OCI-LY7 (cell line): ENCODE data around the gene CHSY3. TPM values are rescaled to one million over a fixed set of nuclear protein-coding genes. Genes with fewer than 3 reads are reported as not detected.

Source experiments
- BruUV-seq: library from RNA; stranded (reverse); fragments of 400-500 nt; replicated peaks from 2 replicates; lab custom pipeline; 2021; lab: Mats Ljungman, UMichigan
- CTCF ChIA-PET: fragments of 300-600 bp; sonication (Branson Sonifier 250); formaldehyde crosslinking; loops from one replicate; lab custom pipeline; 2022; ENCODE audit warnings: antibody characterized with exemption; ENCODE audit not compliant: unreplicated experiment; lab: Charles Lee
- POLR2A ChIA-PET: fragments of 300-600 bp; sonication (Branson Sonifier 250); formaldehyde crosslinking; loops from one replicate; lab custom pipeline; 2022; ENCODE audit warnings: antibody characterized with exemption; lab: Charles Lee
- DNase-seq: peaks from one replicate; pipeline ENCODE4 v3.0.0-alpha.2; 2015; ENCODE audit warnings: low spot score
- H2AFZ ChIP-seq: fragments of 200-600 bp; sonication (generic), shearing (Covaris generic); 2 replicates; pipeline ENCODE4 v1.6.1; 2014; ENCODE audit warnings: mild to moderate bottlenecking, antibody characterized with exemption, low read length, moderate library complexity
- H3K27ac ChIP-seq: fragments of 200-600 bp; sonication (generic); 2 replicates; pipeline ENCODE4 v1.5.1; 2014; ENCODE audit warnings: mixed run types, low read depth, mild to moderate bottlenecking, moderate library complexity, low read length, inconsistent platforms; ENCODE audit not compliant: poor library complexity, severe bottlenecking
- H3K36me3 ChIP-seq: fragments of 200-600 bp; sonication (generic); 2 replicates; pipeline ENCODE4 v1.6.1; 2014; ENCODE audit warnings: mild to moderate bottlenecking, antibody characterized with exemption, low read length, moderate library complexity, mixed read lengths; ENCODE audit not compliant: insufficient read depth
- H3K4me1 ChIP-seq: fragments of 200-600 bp; sonication (generic); 2 replicates; pipeline ENCODE4 v1.5.1; 2014; ENCODE audit warnings: mild to moderate bottlenecking, low read length; ENCODE audit not compliant: insufficient read depth, poor library complexity, severe bottlenecking
- H3K4me2 ChIP-seq: fragments of 200-600 bp; sonication (generic); 2 replicates; pipeline ENCODE4 v1.6.1; 2014; ENCODE audit warnings: mild to moderate bottlenecking, low read length
- H3K4me3 ChIP-seq: fragments of 200-600 bp; sonication (generic); 2 replicates; pipeline ENCODE4 v1.5.1; 2014; ENCODE audit warnings: mild to moderate bottlenecking, low read depth, low read length; ENCODE audit not compliant: poor library complexity, severe bottlenecking
- H3K79me2 ChIP-seq: fragments of 200-600 bp; sonication (generic); 2 replicates; pipeline ENCODE4 v1.6.1; 2016; ENCODE audit warnings: low read depth, mild to moderate bottlenecking, low read length, moderate library complexity, mixed read lengths; ENCODE audit not compliant: insufficient read depth
- H3K9me2 ChIP-seq: fragments of 200-600 bp; sonication (generic); 2 replicates; pipeline ENCODE4 v1.6.1; 2016; ENCODE audit warnings: mild to moderate bottlenecking, low read length, mixed read lengths; ENCODE audit not compliant: insufficient read depth
- H3K9me3 ChIP-seq: fragments of 200-600 bp; sonication (generic); 2 replicates; pipeline ENCODE4 v1.6.1; 2014; ENCODE audit warnings: mild to moderate bottlenecking, mixed run types, low read length, mixed read lengths
- H4K20me1 ChIP-seq: fragments of 200-600 bp; sonication (generic); 2 replicates; pipeline ENCODE4 v1.6.1; 2014; ENCODE audit warnings: mild to moderate bottlenecking, antibody characterized with exemption, low read length, moderate library complexity, mixed read lengths; ENCODE audit not compliant: insufficient read depth
- EZH2phosphoT487 ChIP-seq: fragments of 200-600 bp; sonication (generic); IDR thresholded peaks from 2 replicates; pipeline ENCODE4 v1.6.1; 2018; ENCODE audit warnings: low read depth, borderline replicate concordance, mild to moderate bottlenecking, mixed run types, antibody characterized with exemption, low read length, moderate library complexity, mixed read lengths
- intact Hi-C: fragments of 100-400 bp; cut with micrococcal nuclease; formaldehyde crosslinking; loops from one replicate; pipeline ENCODE4 v1.10.0; 2022; ENCODE audit not compliant: unreplicated experiment
- total RNA-seq, 2 experiments: library from RNA; depleted of rRNA in 1 of 2; stranded (reverse); fragments of >200 nt in 1 of 2; shearing (Covaris generic) in 1 of 2; gene quantifications; 2 replicates each; pipeline ENCODE4 v1.2.3, GENCODE V29; 2014 to 2022
- TF ChIP-seq, protein P1 (sequence below): fragments of 200-600 bp; sonication (generic); conservative IDR thresholded peaks from 2 replicates; pipeline ENCODE4 v1.5.1; 2014; ENCODE audit warnings: mild to moderate bottlenecking, antibody characterized with exemption, low read length, moderate library complexity, mixed read lengths

The CHSY3 gene
- total RNA-seq, 2 experiments from 2014 or later = not detected

DNA sequence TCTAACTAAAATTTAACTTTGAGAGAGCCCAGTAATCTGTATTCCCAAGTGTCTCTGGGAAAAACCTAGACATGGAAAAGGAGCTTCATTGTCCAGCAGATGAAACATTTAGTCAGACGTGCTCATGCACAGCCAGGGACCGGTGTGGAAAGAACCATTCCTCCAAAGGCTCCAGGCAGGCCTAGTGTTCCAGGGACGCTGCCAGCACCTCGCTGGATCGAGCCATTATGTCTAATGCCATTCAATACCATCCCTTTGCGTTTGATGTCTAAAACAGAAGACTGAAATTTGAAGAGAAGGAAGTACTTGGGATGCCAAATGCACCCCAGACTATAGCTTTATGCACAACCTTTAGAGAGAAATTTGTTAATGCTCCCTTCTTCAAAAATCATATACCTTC lies 1.4 kb upstream of the CHSY3 start:
- Histone ChIP-seq H3K27ac (no peak overlapping the region), H3K4me2 (no peak overlapping the region), H2AFZ (no peak overlapping the region), H3K9me2 (no peaks in the 10 kb centered on the region), H3K9me3 (no peaks in the 10 kb centered on the region), H3K36me3 (no peaks in the 10 kb centered on the region), H3K4me1 (no peaks in the 10 kb centered on the region), H4K20me1 (no peaks in the 10 kb centered on the region), H3K4me3 (no peak overlapping the region), H3K79me2 (no peaks in the 10 kb centered on the region)
- POLR2A ChIA-PET = no interaction called here
- CTCF ChIA-PET = no interaction called here
- no TSS peak for BruUV-seq
- TF ChIP-seq, protein P1, sequence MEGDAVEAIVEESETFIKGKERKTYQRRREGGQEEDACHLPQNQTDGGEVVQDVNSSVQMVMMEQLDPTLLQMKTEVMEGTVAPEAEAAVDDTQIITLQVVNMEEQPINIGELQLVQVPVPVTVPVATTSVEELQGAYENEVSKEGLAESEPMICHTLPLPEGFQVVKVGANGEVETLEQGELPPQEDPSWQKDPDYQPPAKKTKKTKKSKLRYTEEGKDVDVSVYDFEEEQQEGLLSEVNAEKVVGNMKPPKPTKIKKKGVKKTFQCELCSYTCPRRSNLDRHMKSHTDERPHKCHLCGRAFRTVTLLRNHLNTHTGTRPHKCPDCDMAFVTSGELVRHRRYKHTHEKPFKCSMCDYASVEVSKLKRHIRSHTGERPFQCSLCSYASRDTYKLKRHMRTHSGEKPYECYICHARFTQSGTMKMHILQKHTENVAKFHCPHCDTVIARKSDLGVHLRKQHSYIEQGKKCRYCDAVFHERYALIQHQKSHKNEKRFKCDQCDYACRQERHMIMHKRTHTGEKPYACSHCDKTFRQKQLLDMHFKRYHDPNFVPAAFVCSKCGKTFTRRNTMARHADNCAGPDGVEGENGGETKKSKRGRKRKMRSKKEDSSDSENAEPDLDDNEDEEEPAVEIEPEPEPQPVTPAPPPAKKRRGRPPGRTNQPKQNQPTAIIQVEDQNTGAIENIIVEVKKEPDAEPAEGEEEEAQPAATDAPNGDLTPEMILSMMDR = no peak
- no peak for DNase-seq
- intact Hi-C loops = no loop called here

DNA sequence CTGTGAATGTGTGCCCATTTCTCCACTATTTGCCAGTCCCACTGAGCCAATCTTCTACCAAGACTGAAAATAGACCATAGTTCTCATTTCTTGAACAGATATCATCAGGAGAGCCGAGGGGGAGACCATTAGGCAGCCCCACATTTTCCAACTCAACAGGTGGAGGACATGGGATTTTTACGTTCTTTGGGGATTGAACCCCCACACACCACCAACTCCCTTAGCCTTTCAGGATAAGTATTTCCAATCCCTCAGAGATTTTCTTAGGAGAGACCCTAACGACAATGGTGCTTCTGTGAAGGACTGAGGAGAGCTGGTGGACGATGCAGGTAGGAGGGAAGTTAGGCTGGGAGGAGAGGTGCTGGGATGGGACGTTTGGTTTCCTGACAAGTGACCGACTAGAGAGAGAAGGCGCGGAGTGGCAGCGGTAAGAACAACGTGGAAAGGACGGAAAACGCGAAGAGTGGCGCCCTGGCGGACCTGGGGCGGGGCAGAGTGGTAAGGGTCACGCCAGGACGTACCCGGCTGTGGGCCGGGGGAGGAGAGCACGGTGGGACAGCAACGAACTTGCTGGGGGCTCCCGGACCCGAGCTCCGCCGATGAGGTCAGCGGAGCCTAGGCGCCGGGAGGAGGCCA lies 681 bp upstream of the CHSY3 start:
- Histone ChIP-seq H3K27ac (no peak overlapping the region), H2AFZ (no peak overlapping the region), H3K4me1 (no peaks in the 10 kb centered on the region), H3K79me2 (no peaks in the 10 kb centered on the region), H3K4me2 (no peak overlapping the region), H3K36me3 (no peaks in the 10 kb centered on the region), H3K4me3 (no peak overlapping the region), H3K9me2 (no peaks in the 10 kb centered on the region), H3K9me3 (no peaks in the 10 kb centered on the region), H4K20me1 (no peaks in the 10 kb centered on the region)
- TF ChIP-seq, protein P1 = no peak
- no peak for TF ChIP-seq EZH2phosphoT487
- POLR2A ChIA-PET = no interaction called here
- no TSS peak for BruUV-seq
- no peak for DNase-seq
- CTCF ChIA-PET = no interaction called here
- intact Hi-C loops = no loop called here

DNA sequence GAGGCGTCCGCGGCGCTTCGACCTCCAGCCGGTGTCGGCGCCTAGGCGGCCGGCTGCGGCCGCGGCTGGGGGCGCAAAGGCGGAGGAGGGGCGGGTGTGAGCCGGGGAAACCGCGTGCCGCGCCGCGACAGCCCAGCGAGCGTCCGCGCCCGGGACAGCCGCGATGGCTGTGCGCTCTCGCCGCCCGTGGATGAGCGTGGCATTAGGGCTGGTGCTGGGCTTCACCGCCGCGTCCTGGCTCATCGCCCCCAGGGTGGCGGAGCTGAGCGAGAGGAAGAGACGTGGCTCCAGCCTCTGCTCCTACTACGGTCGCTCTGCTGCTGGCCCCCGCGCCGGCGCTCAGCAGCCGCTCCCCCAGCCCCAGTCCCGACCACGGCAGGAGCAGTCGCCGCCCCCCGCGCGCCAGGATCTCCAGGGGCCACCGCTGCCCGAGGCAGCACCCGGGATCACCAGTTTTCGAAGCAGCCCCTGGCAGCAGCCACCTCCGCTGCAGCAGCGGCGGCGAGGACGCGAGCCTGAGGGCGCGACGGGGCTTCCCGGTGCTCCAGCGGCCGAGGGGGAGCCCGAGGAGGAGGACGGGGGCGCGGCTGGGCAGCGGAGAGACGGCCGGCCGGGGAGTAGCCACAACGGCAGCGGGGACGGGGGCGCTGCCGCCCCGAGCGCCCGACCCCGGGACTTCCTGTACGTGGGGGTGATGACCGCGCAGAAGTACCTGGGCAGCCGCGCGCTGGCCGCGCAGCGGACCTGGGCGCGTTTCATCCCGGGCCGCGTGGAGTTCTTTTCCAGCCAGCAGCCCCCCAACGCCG lies 605 bp downstream of the CHSY3 start:
- H3K79me2 ChIP-seq = no peaks in the 10 kb centered on the region
- TF ChIP-seq, protein P1 = no peak
- TF ChIP-seq EZH2phosphoT487 = no peak
- H2AFZ ChIP-seq = no peak overlapping the region
- H3K36me3 ChIP-seq = no peaks in the 10 kb centered on the region
- no peaks in the 10 kb centered on the region for H3K9me2 ChIP-seq
- POLR2A ChIA-PET = no interaction called here
- CTCF ChIA-PET = no interaction called here
- intact Hi-C loops = no loop called here
- no peak overlapping the region for H3K4me2 ChIP-seq
- no peak overlapping the region for H3K4me3 ChIP-seq
- no peaks in the 10 kb centered on the region for H3K9me3 ChIP-seq
- H4K20me1 ChIP-seq = no peaks in the 10 kb centered on the region
- BruUV-seq = no TSS peak
- no peaks in the 10 kb centered on the region for H3K4me1 ChIP-seq
- H3K27ac ChIP-seq = no peak overlapping the region
- no peak for DNase-seq
